ENCODE results near the gene GPS2. TPM values are rescaled to one million over a fixed set of nuclear protein-coding genes. Genes with fewer than 3 reads are reported as not detected.
A peak's percentile ranks its signal among the peaks of the same experiment; 100 is the strongest.

Gene GPS2
- total RNA-seq, 1 donor from 2014 or later, result 66.1 TPM

DNA sequence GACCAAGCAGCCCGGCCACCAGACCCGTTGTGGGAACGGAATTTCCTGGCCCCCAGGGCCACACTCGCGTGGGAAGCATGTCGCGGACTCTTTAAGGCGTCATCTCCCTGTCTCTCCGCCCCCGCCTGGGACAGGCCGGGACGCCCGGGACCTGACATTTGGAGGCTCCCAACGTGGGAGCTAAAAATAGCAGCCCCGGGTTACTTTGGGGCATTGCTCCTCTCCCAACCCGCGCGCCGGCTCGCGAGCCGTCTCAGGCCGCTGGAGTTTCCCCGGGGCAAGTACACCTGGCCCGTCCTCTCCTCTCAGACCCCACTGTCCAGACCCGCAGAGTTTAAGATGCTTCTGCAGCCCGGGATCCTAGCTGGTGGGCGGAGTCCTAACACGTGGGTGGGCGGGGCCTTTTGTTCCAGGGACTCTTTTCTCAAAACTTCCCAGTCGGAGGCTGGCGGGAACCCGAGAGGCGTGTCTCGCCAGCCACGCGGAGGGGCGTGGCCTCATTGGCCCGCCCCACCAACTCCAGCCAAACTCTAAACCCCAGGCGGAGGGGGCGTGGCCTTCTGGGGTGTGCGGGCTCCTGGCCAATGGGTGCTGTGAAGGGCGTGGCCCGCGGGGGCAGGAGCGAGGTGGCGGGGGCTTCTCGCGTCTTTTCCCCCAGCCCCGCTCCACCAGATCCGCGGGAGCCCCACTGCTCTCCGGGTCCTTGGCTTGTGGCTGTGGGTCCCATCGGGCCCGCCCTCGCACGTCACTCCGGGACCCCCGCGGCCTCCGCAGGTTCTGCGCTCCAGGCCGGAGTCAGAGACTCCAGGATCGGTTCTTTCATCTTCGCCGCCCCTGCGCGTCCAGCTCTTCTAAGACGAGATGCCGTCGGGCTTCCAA, 33.8 kb downstream of the GPS2 start, which contains the start of gene SLC2A4:
SLC2A4 (plus strand) TSS at position 645 of the 879 bp plus-strand sequence; CDS start at position 862, 217 bp downstream.
- Histone ChIP-seq H3K4me3 (peak within 1 kb of the TSS; percentile 76), H3K36me3 (peaks cover 29% of the 10 kb centered on the region), H3K27ac (replicated peaks) (peak within 1 kb of the TSS; percentile 95), H3K4me1 (peaks cover 61% of the 10 kb centered on the region), H3K9me3 (replicated peaks) (no peaks in the 10 kb centered on the region), H3K27me3 (ENCODE audit: low read depth) (peaks cover 38% of the 10 kb centered on the region)
- peak; percentile 94 for DNase-seq
- TF ChIP-seq, protein P1, sequence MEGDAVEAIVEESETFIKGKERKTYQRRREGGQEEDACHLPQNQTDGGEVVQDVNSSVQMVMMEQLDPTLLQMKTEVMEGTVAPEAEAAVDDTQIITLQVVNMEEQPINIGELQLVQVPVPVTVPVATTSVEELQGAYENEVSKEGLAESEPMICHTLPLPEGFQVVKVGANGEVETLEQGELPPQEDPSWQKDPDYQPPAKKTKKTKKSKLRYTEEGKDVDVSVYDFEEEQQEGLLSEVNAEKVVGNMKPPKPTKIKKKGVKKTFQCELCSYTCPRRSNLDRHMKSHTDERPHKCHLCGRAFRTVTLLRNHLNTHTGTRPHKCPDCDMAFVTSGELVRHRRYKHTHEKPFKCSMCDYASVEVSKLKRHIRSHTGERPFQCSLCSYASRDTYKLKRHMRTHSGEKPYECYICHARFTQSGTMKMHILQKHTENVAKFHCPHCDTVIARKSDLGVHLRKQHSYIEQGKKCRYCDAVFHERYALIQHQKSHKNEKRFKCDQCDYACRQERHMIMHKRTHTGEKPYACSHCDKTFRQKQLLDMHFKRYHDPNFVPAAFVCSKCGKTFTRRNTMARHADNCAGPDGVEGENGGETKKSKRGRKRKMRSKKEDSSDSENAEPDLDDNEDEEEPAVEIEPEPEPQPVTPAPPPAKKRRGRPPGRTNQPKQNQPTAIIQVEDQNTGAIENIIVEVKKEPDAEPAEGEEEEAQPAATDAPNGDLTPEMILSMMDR (IDR thresholded peaks at IDR 0.05; ENCODE audit: borderline replicate concordance), result no peak
- intact Hi-C loops (cut with micrococcal nuclease), result no loop called here

GRCh38 chr17:7280519-7281073, 34.6 kb downstream of the GPS2 start:
- Histone ChIP-seq H3K27ac (replicated peaks) (peak overlapping the region; percentile 95), H3K36me3 (peaks cover 22% of the 10 kb centered on the region), H3K4me1 (peaks cover 54% of the 10 kb centered on the region), H3K4me3 (peak overlapping the region; percentile 76), H3K27me3 (ENCODE audit: low read depth) (peaks cover 38% of the 10 kb centered on the region), H3K9me3 (replicated peaks) (no peaks in the 10 kb centered on the region)
- intact Hi-C loops (cut with micrococcal nuclease), result no loop called here
- peak; percentile 85 for DNase-seq
- TF ChIP-seq, protein P1 (IDR thresholded peaks at IDR 0.05; ENCODE audit: borderline replicate concordance), result peak; percentile 98

- peaks cover 10% of the 10 kb centered on the region for H3K36me3 ChIP-seq
- no peaks in the 10 kb centered on the region for H3K9me3 ChIP-seq (replicated peaks)
- H3K27me3 ChIP-seq (ENCODE audit: low read depth), result peaks cover 31% of the 10 kb centered on the region
- H3K27ac ChIP-seq (replicated peaks), result no peak overlapping the region
- TF ChIP-seq, protein P1 (IDR thresholded peaks at IDR 0.05; ENCODE audit: borderline replicate concordance), result no peak
- intact Hi-C loops (cut with micrococcal nuclease), result loop anchor here (10.0 kb wide), 1 partner anchor 65 kb away; no protein-coding TSS in a partner anchor
- H3K4me3 ChIP-seq, result no peak overlapping the region
- DNase-seq, result no peak
- peaks cover 42% of the 10 kb centered on the region for H3K4me1 ChIP-seq
Observed at GRCh38 chr17:7279448-7279847, 35.7 kb downstream of the GPS2 start.

- TF ChIP-seq, protein P1 (IDR thresholded peaks at IDR 0.05; ENCODE audit: borderline replicate concordance), result no peak
- H3K36me3 ChIP-seq, result no peaks in the 10 kb centered on the region
- no peak for DNase-seq
- no peaks in the 10 kb centered on the region for H3K9me3 ChIP-seq (replicated peaks)
- intact Hi-C loops (cut with micrococcal nuclease), result no loop called here
- no peak overlapping the region for H3K27ac ChIP-seq (replicated peaks)
- H3K27me3 ChIP-seq (ENCODE audit: low read depth), result peaks cover 94% of the 10 kb centered on the region
- H3K4me1 ChIP-seq, result peaks cover 19% of the 10 kb centered on the region
- H3K4me3 ChIP-seq, result no peak overlapping the region
Observed at GRCh38 chr17:7266784-7267183, 48.4 kb downstream of the GPS2 start.

GRCh38 chr17:7263801-7264078, 51.4 kb downstream of the GPS2 start:
- Histone ChIP-seq H3K36me3 (peaks cover 7% of the 10 kb centered on the region), H3K4me3 (peak overlapping the region; percentile 68), H3K27ac (replicated peaks) (no peak overlapping the region), H3K27me3 (ENCODE audit: low read depth) (peaks cover 81% of the 10 kb centered on the region), H3K4me1 (peaks cover 33% of the 10 kb centered on the region), H3K9me3 (replicated peaks) (no peaks in the 10 kb centered on the region)
- DNase-seq, result no peak
- intact Hi-C loops (cut with micrococcal nuclease), result no loop called here
- TF ChIP-seq, protein P1 (IDR thresholded peaks at IDR 0.05; ENCODE audit: borderline replicate concordance), result no peak
